ENCODE data around the gene TSPO2. TPM values are rescaled to one million over a fixed set of nuclear protein-coding genes. Genes with fewer than 3 reads are reported as not detected.

TSPO2 gene
- total and polyA plus RNA-seq, 2 donors (not counting 1 experiment from before 2014, with no cell fraction given): not detected

GRCh38 chr6:41008011-41008410 lies 34.3 kb upstream of the TSPO2 start:
- no peaks in the 10 kb centered on the region for H3K79me2 ChIP-seq (ENCODE audit: control insufficient read depth, insufficient read depth, low read length)
- H3K36me3 ChIP-seq (ENCODE audit: control insufficient read depth, insufficient read depth, low read length): no peaks in the 10 kb centered on the region
- no peak for DNase-seq (ENCODE audit: low read depth in 2 of 2)
- no peaks in the 10 kb centered on the region for H3K4me1 ChIP-seq (ENCODE audit: control insufficient read depth, extremely low read depth, insufficient read depth, low read length)
- peaks cover 5% of the 10 kb centered on the region for H3K27me3 ChIP-seq (ENCODE audit: control insufficient read depth, insufficient read depth, low read length)
- no peak for TF ChIP-seq EZH2 (IDR thresholded peaks at IDR 0.05; ENCODE audit: low read length, missing control alignments)
- TF ChIP-seq, protein P1, sequence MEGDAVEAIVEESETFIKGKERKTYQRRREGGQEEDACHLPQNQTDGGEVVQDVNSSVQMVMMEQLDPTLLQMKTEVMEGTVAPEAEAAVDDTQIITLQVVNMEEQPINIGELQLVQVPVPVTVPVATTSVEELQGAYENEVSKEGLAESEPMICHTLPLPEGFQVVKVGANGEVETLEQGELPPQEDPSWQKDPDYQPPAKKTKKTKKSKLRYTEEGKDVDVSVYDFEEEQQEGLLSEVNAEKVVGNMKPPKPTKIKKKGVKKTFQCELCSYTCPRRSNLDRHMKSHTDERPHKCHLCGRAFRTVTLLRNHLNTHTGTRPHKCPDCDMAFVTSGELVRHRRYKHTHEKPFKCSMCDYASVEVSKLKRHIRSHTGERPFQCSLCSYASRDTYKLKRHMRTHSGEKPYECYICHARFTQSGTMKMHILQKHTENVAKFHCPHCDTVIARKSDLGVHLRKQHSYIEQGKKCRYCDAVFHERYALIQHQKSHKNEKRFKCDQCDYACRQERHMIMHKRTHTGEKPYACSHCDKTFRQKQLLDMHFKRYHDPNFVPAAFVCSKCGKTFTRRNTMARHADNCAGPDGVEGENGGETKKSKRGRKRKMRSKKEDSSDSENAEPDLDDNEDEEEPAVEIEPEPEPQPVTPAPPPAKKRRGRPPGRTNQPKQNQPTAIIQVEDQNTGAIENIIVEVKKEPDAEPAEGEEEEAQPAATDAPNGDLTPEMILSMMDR (conservative IDR thresholded peaks at IDR 0.05 in 1 of 2, IDR thresholded peaks at IDR 0.05 in 1 of 2; ENCODE audit: low read depth in 1 of 2, low read length in 2 of 2): no peak
- H3K4me3 ChIP-seq (replicated peaks in 1 of 4; ENCODE audit: control extremely low read depth in 1 of 4, insufficient read depth in 1 of 4, low read depth in 3 of 4, low read length in 4 of 4): no peak overlapping the region
- no peak overlapping the region for H3K9ac ChIP-seq (ENCODE audit: insufficient read depth, low read length)
- no peaks in the 10 kb centered on the region for H3K9me3 ChIP-seq (ENCODE audit: control insufficient read depth, insufficient read depth, low read depth, low read length)
- H3K4me2 ChIP-seq (ENCODE audit: extremely low read depth, insufficient read depth, low read length): no peak overlapping the region
- no peak overlapping the region for H3K27ac ChIP-seq (ENCODE audit: insufficient read depth, low read length)
- no peaks in the 10 kb centered on the region for H4K20me1 ChIP-seq (ENCODE audit: control insufficient read depth, extremely low read depth, insufficient read depth, low read length)
- no peak overlapping the region for H2AFZ ChIP-seq (ENCODE audit: low read length)

DNA sequence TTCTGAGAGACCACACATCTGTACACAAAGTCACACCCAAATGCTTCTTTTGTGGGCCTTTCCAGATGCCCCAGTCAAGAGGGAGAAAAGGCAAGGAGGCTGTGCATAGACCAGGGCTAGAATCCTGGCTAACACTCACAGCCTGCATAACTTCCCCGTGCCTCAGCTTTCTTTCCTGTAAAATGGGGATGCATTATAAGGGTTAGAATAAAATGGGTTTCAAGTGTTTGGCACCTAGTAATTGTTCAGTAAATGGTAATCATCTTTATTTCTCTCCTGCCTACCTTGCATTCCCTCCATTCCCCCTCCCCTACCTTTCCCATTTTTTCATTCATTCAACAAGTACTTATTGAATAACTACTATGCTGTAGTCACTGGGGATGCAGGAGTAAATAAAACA lies 32.6 kb upstream of the TSPO2 start:
- Histone ChIP-seq H3K79me2 (ENCODE audit: control insufficient read depth, insufficient read depth, low read length) (no peaks in the 10 kb centered on the region), H3K4me3 (replicated peaks in 1 of 4; ENCODE audit: control extremely low read depth in 1 of 4, insufficient read depth in 1 of 4, low read depth in 3 of 4, low read length in 4 of 4) (no peak overlapping the region), H3K36me3 (ENCODE audit: control insufficient read depth, insufficient read depth, low read length) (no peaks in the 10 kb centered on the region), H3K27me3 (ENCODE audit: control insufficient read depth, insufficient read depth, low read length) (peaks cover 5% of the 10 kb centered on the region), H3K9ac (ENCODE audit: insufficient read depth, low read length) (no peak overlapping the region), H3K9me3 (ENCODE audit: control insufficient read depth, insufficient read depth, low read depth, low read length) (no peaks in the 10 kb centered on the region), H3K4me1 (ENCODE audit: control insufficient read depth, extremely low read depth, insufficient read depth, low read length) (no peaks in the 10 kb centered on the region), H3K27ac (ENCODE audit: insufficient read depth, low read length) (no peak overlapping the region), H4K20me1 (ENCODE audit: control insufficient read depth, extremely low read depth, insufficient read depth, low read length) (no peaks in the 10 kb centered on the region), H2AFZ (ENCODE audit: low read length) (no peak overlapping the region), H3K4me2 (ENCODE audit: extremely low read depth, insufficient read depth, low read length) (no peak overlapping the region)
- no peak for TF ChIP-seq EZH2 (IDR thresholded peaks at IDR 0.05; ENCODE audit: low read length, missing control alignments)
- TF ChIP-seq, protein P1 (conservative IDR thresholded peaks at IDR 0.05 in 1 of 2, IDR thresholded peaks at IDR 0.05 in 1 of 2; ENCODE audit: low read depth in 1 of 2, low read length in 2 of 2): no peak
- DNase-seq (ENCODE audit: low read depth in 2 of 2): no peak

GRCh38 chr6:41011673-41012072 lies 30.6 kb upstream of the TSPO2 start:
- H3K9ac ChIP-seq (ENCODE audit: insufficient read depth, low read length): no peak overlapping the region
- TF ChIP-seq, protein P1 (conservative IDR thresholded peaks at IDR 0.05 in 1 of 2, IDR thresholded peaks at IDR 0.05 in 1 of 2; ENCODE audit: low read depth in 1 of 2, low read length in 2 of 2): no peak
- no peaks in the 10 kb centered on the region for H4K20me1 ChIP-seq (ENCODE audit: control insufficient read depth, extremely low read depth, insufficient read depth, low read length)
- H3K27me3 ChIP-seq (ENCODE audit: control insufficient read depth, insufficient read depth, low read length): peaks cover 5% of the 10 kb centered on the region
- no peak overlapping the region for H3K4me3 ChIP-seq (replicated peaks in 1 of 4; ENCODE audit: control extremely low read depth in 1 of 4, insufficient read depth in 1 of 4, low read depth in 3 of 4, low read length in 4 of 4)
- no peak overlapping the region for H2AFZ ChIP-seq (ENCODE audit: low read length)
- no peak for DNase-seq (ENCODE audit: low read depth in 2 of 2)
- no peaks in the 10 kb centered on the region for H3K4me1 ChIP-seq (ENCODE audit: control insufficient read depth, extremely low read depth, insufficient read depth, low read length)
- H3K27ac ChIP-seq (ENCODE audit: insufficient read depth, low read length): no peak overlapping the region
- no peaks in the 10 kb centered on the region for H3K9me3 ChIP-seq (ENCODE audit: control insufficient read depth, insufficient read depth, low read depth, low read length)
- no peaks in the 10 kb centered on the region for H3K36me3 ChIP-seq (ENCODE audit: control insufficient read depth, insufficient read depth, low read length)
- H3K79me2 ChIP-seq (ENCODE audit: control insufficient read depth, insufficient read depth, low read length): no peaks in the 10 kb centered on the region
- H3K4me2 ChIP-seq (ENCODE audit: extremely low read depth, insufficient read depth, low read length): no peak overlapping the region
